HG03575 (cell line): ENCODE results near the gene PRSS33.

Experiments
- ATAC-seq: cut with Tn5 transposase; IDR thresholded peaks from one replicate; pipeline ENCODE4 v1.9.1; 2021; ENCODE audit not compliant: unreplicated experiment, insufficient number of reproducible peaks, low FRiP score; ENCODE audit errors: extremely low read depth

The PRSS33 gene

DNA sequence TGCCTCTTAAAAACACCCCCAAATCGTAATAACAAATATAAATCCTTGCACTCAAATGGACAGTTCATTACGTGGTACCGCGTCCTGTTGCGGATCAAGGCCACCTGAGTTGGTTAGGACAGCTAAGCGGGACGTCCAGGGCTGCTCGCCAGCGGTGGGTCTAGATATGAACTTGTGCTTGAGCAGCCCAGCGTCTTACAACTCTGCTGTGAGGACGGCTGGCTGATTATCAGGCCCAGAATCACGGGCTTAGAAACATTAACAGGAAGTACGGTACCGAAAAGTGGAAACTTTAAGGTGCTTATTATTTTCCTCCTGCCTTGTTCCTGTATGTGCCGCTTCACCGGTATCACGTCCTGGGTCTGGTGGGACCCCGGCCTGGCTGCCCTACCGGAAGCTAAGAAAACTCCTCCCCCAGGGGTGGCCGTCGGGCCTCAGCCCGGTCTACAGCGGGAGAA lies 35.8 kb downstream of the PRSS33 start:
- ATAC-seq, result no peak

- no peak for ATAC-seq
These were observed 37.4 kb downstream of the PRSS33 start for GRCh38 chr16:2749936-2750335.

- ATAC-seq, result no peak
These were observed 37.9 kb downstream of the PRSS33 start for GRCh38 chr16:2749476-2749875.

DNA sequence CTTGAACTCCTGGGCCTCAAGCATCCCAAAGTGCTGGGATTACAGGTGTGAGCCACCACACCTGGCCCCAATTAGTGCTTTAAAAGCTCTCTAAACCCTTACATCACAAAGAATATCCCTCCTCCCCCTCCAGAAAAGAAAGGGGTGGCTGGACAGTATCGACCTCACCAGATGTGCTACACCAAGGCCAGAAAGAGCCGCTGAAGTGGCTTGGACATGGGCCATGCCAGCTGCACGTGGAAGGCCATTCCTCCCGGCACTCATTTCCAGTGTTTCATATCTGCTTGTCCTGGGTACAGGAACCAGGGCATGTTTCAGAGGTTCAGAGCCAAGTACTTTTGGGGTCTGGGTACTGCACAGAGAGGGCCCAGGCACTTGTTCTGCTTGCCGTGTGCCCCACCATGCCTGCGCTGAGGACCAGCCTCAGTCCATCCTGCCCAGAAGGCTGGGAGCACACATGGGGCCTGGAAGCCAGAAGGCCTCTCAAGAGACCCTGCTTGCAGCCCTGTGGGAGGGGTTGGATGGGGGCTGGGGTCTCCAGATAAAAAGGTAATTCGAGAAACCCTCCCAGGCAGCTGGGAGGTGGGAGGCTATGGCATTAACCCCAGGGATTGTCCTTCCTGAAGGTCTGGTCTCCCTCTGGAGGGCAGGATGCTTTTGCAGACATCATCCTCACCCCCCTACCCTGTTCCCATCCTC lies 38.5 kb downstream of the PRSS33 start:
- no peak for ATAC-seq

GRCh38 chr16:2745961-2746360 lies 41.4 kb downstream of the PRSS33 start:
- no peak for ATAC-seq

GRCh38 chr16:2745116-2745890 lies 42.1 kb downstream of the PRSS33 start:
- ATAC-seq, result no peak

DNA sequence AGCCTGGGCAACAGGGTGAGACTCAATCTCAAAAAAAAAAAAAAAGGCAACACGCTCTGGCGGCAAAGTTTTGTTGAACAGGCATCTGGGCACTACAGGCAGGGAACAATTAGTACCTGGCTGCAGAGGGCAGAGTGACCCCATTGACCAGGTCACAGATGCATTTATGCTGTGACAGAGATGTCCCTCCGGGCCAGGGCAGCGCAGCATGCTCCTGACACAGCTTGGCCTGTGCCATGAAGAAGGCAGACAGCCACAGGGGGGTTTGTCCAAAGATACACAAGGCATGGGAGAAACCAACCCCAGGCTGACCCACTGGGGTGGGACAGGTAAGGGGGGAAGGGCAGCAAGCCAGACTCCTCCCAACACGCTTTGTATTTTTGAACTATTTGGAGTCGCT lies 42.6 kb downstream of the PRSS33 start:
- ATAC-seq, result no peak

DNA sequence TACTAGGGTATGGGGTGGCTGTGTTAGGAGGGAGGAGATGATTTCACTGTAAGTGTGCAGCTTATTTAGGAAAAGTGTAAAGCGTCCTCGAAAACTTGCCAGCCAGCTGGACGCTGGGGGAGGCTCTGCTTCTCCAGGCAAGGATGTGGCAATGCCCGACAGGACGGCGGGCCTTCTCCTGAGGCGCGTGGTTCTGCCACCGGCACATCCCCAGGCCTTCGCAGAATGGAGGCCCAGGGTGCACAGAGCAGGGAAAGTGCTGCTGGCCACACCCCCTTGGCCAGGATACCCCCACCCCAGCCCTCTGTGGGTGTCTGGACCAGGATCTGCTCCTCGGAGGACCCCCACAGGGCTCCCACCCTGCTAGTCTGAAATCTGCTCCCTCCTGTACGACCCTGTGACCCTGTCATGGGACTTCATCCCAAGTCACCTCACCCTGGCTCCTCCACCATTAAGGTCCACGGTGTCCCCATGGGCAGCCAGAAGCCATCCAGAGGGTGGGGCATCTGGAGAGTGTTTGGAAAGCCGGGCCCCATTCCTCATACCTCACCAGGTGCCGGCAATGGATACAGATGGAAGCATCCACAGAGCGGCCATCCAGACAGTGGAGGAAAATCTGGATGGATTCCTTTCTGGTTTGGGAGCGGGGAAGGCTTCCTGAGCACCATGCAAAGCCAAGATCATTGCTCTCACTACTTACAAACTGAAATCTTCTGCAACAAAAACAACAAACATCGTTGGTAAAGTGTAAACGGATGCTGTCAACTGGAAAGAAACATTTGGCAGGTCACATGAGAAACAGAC lies 44.2 kb downstream of the PRSS33 start:
- no peak for ATAC-seq

- ATAC-seq, result no peak
These were observed 44.9 kb downstream of the PRSS33 start for GRCh38 chr16:2742323-2743006.

DNA sequence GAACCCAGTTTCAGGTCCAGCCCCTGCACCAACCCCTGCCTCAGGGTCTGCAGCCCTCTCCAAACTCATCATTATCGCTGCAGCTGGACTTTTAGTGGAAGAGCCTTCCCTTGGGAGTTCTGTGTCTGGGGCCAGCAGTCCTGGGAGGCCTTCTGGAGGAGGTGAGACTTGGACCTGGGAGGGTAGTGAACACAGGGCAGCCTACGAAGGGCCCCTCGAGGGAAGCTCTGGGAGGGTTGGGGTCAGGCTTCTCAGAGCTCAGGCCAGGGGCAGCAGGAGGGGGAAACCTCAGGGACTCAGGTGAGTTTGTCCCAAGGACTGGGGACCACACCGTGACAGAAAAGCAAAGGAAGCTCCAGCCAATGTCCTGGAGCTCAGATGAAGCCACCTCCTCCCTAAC lies 46.2 kb downstream of the PRSS33 start:
- ATAC-seq, result no peak

- no peak for ATAC-seq
These were observed 46.9 kb downstream of the PRSS33 start for GRCh38 chr16:2740476-2740875.

- ATAC-seq, result no peak
These were observed 47.5 kb downstream of the PRSS33 start for GRCh38 chr16:2739625-2740430.

DNA sequence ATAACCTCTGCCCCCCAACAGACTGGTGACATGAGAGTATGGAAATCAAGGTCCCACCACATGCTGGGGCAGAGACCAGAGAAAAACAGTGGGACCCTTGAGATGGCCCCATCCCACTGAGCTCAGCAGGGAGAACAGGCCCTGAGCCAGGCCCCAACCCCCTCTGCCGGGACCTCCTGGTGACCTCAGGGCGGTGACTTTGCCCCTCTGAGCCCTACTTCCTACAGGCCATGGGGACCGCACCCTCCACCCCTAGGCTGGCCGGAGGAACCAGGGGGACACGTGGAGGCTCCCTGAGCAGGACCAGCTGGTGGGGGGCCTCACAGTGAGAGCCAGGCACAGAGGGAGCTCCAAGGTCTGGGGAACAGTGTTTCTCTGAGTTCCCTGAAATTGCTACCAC lies 48.7 kb downstream of the PRSS33 start:
- no peak for ATAC-seq

- ATAC-seq, result no peak
These were observed 49.4 kb downstream of the PRSS33 start for GRCh38 chr16:2737895-2738418.

GRCh38 chr16:2737238-2737605 lies 50.1 kb downstream of the PRSS33 start:
- ATAC-seq, result no peak

- no peak for ATAC-seq
These were observed 50.7 kb downstream of the PRSS33 start for GRCh38 chr16:2736476-2737237.

DNA sequence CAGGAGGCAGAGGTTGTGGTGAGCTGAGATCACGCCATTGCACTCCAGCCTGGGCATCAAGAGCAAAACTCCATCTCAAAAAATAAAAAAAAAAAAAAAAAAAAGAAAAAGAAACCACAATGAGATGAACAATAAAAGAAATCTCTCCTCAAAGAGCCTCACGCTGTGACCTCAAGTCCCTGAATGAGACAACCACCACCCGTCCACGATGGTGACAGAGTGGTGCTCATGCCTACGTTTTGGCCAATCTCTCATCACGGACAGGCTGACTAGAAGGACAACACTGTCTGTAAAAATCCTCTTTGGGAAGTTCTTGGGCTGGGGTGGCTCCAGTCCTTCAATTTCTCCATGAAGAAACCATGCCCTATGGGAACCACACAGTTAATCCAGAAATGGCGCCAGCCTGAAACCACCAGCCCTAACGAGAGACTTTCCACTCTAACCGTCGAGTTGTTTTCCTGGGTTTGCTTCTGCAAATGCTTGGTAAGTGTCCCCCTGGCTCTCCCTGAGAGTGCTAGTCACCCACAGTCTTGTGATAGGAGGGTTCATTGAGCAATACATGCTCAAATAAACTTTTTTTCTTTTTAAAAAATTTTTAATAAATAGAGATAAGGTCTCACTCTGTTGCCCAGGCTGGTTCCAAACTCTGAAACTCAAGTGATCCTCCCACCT lies 52.4 kb downstream of the PRSS33 start:
- ATAC-seq, result no peak
